IMR-90 (cell line): ENCODE results near the gene PADI1. TPM values are rescaled to one million over a fixed set of nuclear protein-coding genes. Genes with fewer than 3 reads are reported as not detected.

Experiments used
- ATAC-seq: fragments of 200-7000 bp; cut with Tn5 transposase; 2 replicates; pipeline ENCODE4 v1.9.1; 2020; ENCODE audit warnings: low read depth, mild to moderate bottlenecking, moderate library complexity
- BruUV-seq: library from RNA; stranded (reverse); fragments of 400-500 nt; replicated peaks from 2 replicates; lab custom pipeline; 2021; lab: Mats Ljungman, UMichigan
- CTCF ChIA-PET: fragments of 300-600 bp; formaldehyde crosslinking; extraction: SDS; loops from one replicate; lab custom pipeline; 2021; ENCODE audit warnings: antibody characterized with exemption; lab: Yijun Ruan, JAX
- POLR2A ChIA-PET: fragments of 300-600 bp; sonication (Branson Sonifier 250); formaldehyde crosslinking; loops from one replicate; lab custom pipeline; 2022; ENCODE audit warnings: antibody characterized with exemption; ENCODE audit not compliant: unreplicated experiment; lab: Charles Lee
- DNase-seq: peaks from one replicate; pipeline ENCODE4 v3.0.0; 2013
- H2AFZ ChIP-seq: replicated peaks from 2 replicates; pipeline ENCODE3; 2013; ENCODE audit warnings: low read length, mild to moderate bottlenecking; ENCODE audit not compliant: poor library complexity
- H2AK5ac ChIP-seq: 2 replicates; pipeline ENCODE4 v1.6.1; 2013; ENCODE audit warnings: low read depth, low read length, inconsistent platforms
- H2AK9ac ChIP-seq: replicated peaks from 2 replicates; pipeline ENCODE3; 2013; ENCODE audit warnings: mild to moderate bottlenecking, low read depth, low read length, moderate library complexity; ENCODE audit not compliant: poor library complexity
- H2BK120ac ChIP-seq: 2 replicates; pipeline ENCODE4 v1.6.1; 2013; ENCODE audit warnings: low read depth, low read length, inconsistent platforms
- H2BK15ac ChIP-seq: 3 replicates; pipeline ENCODE4 v1.6.1; 2013; ENCODE audit warnings: low read depth, low read length, inconsistent platforms
- H2BK20ac ChIP-seq: 2 replicates; pipeline ENCODE4 v1.6.1; 2013; ENCODE audit warnings: low read depth, mild to moderate bottlenecking, inconsistent platforms, low read length, moderate library complexity
- H2BK5ac ChIP-seq: 2 replicates; pipeline ENCODE4 v1.6.1; 2013; ENCODE audit warnings: mild to moderate bottlenecking, low read depth, low read length, inconsistent platforms; ENCODE audit not compliant: poor library complexity, severe bottlenecking
- H3K14ac ChIP-seq: replicated peaks from 2 replicates; pipeline ENCODE4 v1.6.1; 2013; ENCODE audit warnings: low read depth, low read length, inconsistent platforms
- H3K18ac ChIP-seq: 2 replicates; pipeline ENCODE4 v1.6.1; 2013; ENCODE audit warnings: low read depth, low read length, control low read depth
- H3K23ac ChIP-seq: 2 replicates; pipeline ENCODE4 v1.6.1; 2013; ENCODE audit warnings: low read depth, low read length, inconsistent platforms
- H3K27ac ChIP-seq: 2 replicates; pipeline ENCODE4 v1.5.1; 2013; ENCODE audit warnings: mild to moderate bottlenecking, control low read depth, low read length; ENCODE audit not compliant: insufficient read depth
- H3K27me3 ChIP-seq: 2 replicates; pipeline ENCODE4 v1.6.1; 2013; ENCODE audit warnings: low read length; ENCODE audit not compliant: control insufficient read depth, insufficient read depth
- H3K36me3 ChIP-seq: 2 replicates; pipeline ENCODE4 v1.6.1; 2013; ENCODE audit warnings: low read length, mixed read lengths; ENCODE audit not compliant: control insufficient read depth, insufficient read depth
- H3K4ac ChIP-seq: 2 replicates; pipeline ENCODE4 v1.6.1; 2013; ENCODE audit warnings: low read depth, low read length, inconsistent platforms
- H3K4me1 ChIP-seq: 2 replicates; pipeline ENCODE4 v1.6.1; 2013; ENCODE audit warnings: low read length, mixed read lengths; ENCODE audit not compliant: control insufficient read depth, insufficient read depth
- H3K4me2 ChIP-seq: 2 replicates; pipeline ENCODE4 v1.6.1; 2013; ENCODE audit warnings: low read depth, mild to moderate bottlenecking, control low read depth, low read length, moderate library complexity
- H3K4me3 ChIP-seq: 2 replicates; pipeline ENCODE4 v1.5.1; 2013; ENCODE audit warnings: low read depth, mild to moderate bottlenecking, control low read depth, low read length, moderate library complexity; ENCODE audit not compliant: insufficient read depth
- H3K56ac ChIP-seq: 2 replicates; pipeline ENCODE4 v1.6.1; 2013; ENCODE audit warnings: low read length, inconsistent platforms; ENCODE audit not compliant: insufficient read depth; ENCODE audit errors: extremely low read depth
- H3K79me1 ChIP-seq, 2 experiments: 2 replicates each; pipeline ENCODE4 v1.6.1; 2013; ENCODE audit warnings: low read length in 2 of 2, inconsistent platforms in 1 of 2, low read depth in 1 of 2
- H3K9ac ChIP-seq: 2 replicates; pipeline ENCODE4 v1.6.1; 2013; ENCODE audit warnings: low read depth, low read length, control low read depth
- H3K9me1 ChIP-seq: 2 replicates; pipeline ENCODE4 v1.6.1; 2013; ENCODE audit warnings: low read length, inconsistent platforms; ENCODE audit not compliant: insufficient read depth
- H3K9me3 ChIP-seq: 2 replicates; pipeline ENCODE4 v1.6.1; 2013; ENCODE audit warnings: low read length; ENCODE audit not compliant: control insufficient read depth, insufficient read depth
- H4K20me1 ChIP-seq: 2 replicates; pipeline ENCODE4 v1.6.1; 2013; ENCODE audit warnings: low read length, inconsistent platforms; ENCODE audit not compliant: insufficient read depth
- H4K5ac ChIP-seq: 2 replicates; pipeline ENCODE4 v1.6.1; 2013; ENCODE audit warnings: mild to moderate bottlenecking, low read depth, low read length, control low read depth
- H4K8ac ChIP-seq, 2 experiments: 2 replicates each; pipeline ENCODE4 v1.6.1; 2013; ENCODE audit warnings: low read depth in 2 of 2, low read length in 2 of 2, control low read depth in 1 of 2, inconsistent platforms in 1 of 2
- H4K91ac ChIP-seq: 2 replicates; pipeline ENCODE4 v1.6.1; 2013; ENCODE audit warnings: low read depth, low read length, inconsistent platforms; ENCODE audit not compliant: insufficient read depth
- BHLHE40 ChIP-seq: fragments of 150-350 bp; IDR thresholded peaks from 2 replicates; pipeline ENCODE4 v1.6.1; 2016; ENCODE audit warnings: mild to moderate bottlenecking, low read depth, low read length
- CEBPB ChIP-seq: IDR thresholded peaks from 2 replicates; pipeline ENCODE4 v1.6.1; 2012; ENCODE audit warnings: low read depth, low read length, improper control_type of control experiment
- CHD1 ChIP-seq: IDR thresholded peaks from 2 replicates; pipeline ENCODE4 v1.6.1; 2012; ENCODE audit warnings: low read depth, low read length, improper control_type of control experiment
- FOS ChIP-seq: fragments of 150-350 bp; IDR thresholded peaks from 2 replicates; pipeline ENCODE4 v1.6.1; 2016; ENCODE audit warnings: low read depth, low read length
- MAFK ChIP-seq: IDR thresholded peaks from 2 replicates; pipeline ENCODE4 v1.6.1; 2012; ENCODE audit warnings: low read depth, low read length, improper control_type of control experiment
- MAZ ChIP-seq: IDR thresholded peaks from 2 replicates; pipeline ENCODE4 v1.6.1; 2012; ENCODE audit warnings: low read depth, mild to moderate bottlenecking, low read length, improper control_type of control experiment, moderate library complexity, borderline replicate concordance
- POLR2A ChIP-seq: IDR thresholded peaks from 2 replicates; pipeline ENCODE4 v1.6.1; 2012; ENCODE audit warnings: mild to moderate bottlenecking, low read depth, low read length
- RAD21 ChIP-seq: IDR thresholded peaks from 2 replicates; pipeline ENCODE4 v1.6.1; 2012; ENCODE audit warnings: low read length, improper control_type of control experiment
- RCOR1 ChIP-seq: IDR thresholded peaks from 2 replicates; pipeline ENCODE4 v1.6.1; 2012; ENCODE audit warnings: mild to moderate bottlenecking, low read length, improper control_type of control experiment; ENCODE audit not compliant: insufficient replicate concordance
- RFX5 ChIP-seq: IDR thresholded peaks from 2 replicates; pipeline ENCODE4 v1.8.0; 2012; ENCODE audit warnings: low read depth, mild to moderate bottlenecking, low read length, moderate library complexity
- SMC3 ChIP-seq: fragments of 150-350 bp; IDR thresholded peaks from 2 replicates; pipeline ENCODE4 v1.6.1; 2016; ENCODE audit warnings: low read depth, mild to moderate bottlenecking, antibody characterized with exemption, low read length, moderate library complexity
- WGBS, 2 experiments: methylation state at CpG; one replicate each; pipeline versions ENCODE4 v1.1.5 to v1.1.7; 2013; ENCODE audit warnings: missing lambda C conversion rate in 2 of 2; ENCODE audit not compliant: insufficient read length in 1 of 2; ENCODE audit errors: extremely low coverage in 2 of 2; 5-methylcytosine and 5-hydroxymethylcytosine counted together
- dilution Hi-C: fragments of 300-500 bp; cut with HindIII; formaldehyde crosslinking; loops from one replicate; pipeline ENCODE4 v1.14.3; 2018; ENCODE audit warnings: low sequenced_read_pairs; ENCODE audit not compliant: unreplicated experiment
- in situ Hi-C: fragments of 300-500 bp; cut with MboI; formaldehyde crosslinking; loops from 3 replicates; pipeline ENCODE4 v1.14.3; 2019; ENCODE audit warnings: low sequenced_read_pairs, inconsistent platforms, mixed read lengths
- intact Hi-C: fragments of 100-400 bp; cut with micrococcal nuclease; formaldehyde crosslinking; loops from 2 replicates; pipeline ENCODE4 v1.10.0; 2022
- polyA plus RNA-seq, 3 experiments: library from polyadenylated mRNA; depleted of rRNA; stranded (reverse); fragments of >200 nt; gene quantifications; 2 replicates each; pipeline ENCODE4 v1.2.3, GENCODE V29; 2012; ENCODE audit warnings: low replicate concordance in 1 of 3
- total RNA-seq: library from RNA; depleted of rRNA; stranded (reverse); fragments of >200 nt; gene quantifications from 2 replicates; pipeline ENCODE4 v1.2.3, GENCODE V29; 2012
- TF ChIP-seq, protein P1 (sequence below): fragments of 150-350 bp; IDR thresholded peaks from 2 replicates; pipeline ENCODE4 v1.6.1; 2016; ENCODE audit warnings: low read depth, mild to moderate bottlenecking, low read length, moderate library complexity, borderline replicate concordance
- TF ChIP-seq, protein P2 (sequence below): fragments of 150-350 bp; IDR thresholded peaks from 2 replicates; pipeline ENCODE4 v1.6.1; 2017; ENCODE audit warnings: mild to moderate bottlenecking, antibody characterized with exemption, low read length, low read depth
- TF ChIP-seq, protein P3 (sequence below): conservative IDR thresholded peaks from 2 replicates; pipeline ENCODE4 v1.5.1; 2012; ENCODE audit warnings: mild to moderate bottlenecking, low read depth, low read length, improper control_type of control experiment

The PADI1 gene
- total and polyA plus RNA-seq, 2 of the 4 experiments (the other 2 are of a cell fraction), result 0.17 TPM; not detected in 1

DNA sequence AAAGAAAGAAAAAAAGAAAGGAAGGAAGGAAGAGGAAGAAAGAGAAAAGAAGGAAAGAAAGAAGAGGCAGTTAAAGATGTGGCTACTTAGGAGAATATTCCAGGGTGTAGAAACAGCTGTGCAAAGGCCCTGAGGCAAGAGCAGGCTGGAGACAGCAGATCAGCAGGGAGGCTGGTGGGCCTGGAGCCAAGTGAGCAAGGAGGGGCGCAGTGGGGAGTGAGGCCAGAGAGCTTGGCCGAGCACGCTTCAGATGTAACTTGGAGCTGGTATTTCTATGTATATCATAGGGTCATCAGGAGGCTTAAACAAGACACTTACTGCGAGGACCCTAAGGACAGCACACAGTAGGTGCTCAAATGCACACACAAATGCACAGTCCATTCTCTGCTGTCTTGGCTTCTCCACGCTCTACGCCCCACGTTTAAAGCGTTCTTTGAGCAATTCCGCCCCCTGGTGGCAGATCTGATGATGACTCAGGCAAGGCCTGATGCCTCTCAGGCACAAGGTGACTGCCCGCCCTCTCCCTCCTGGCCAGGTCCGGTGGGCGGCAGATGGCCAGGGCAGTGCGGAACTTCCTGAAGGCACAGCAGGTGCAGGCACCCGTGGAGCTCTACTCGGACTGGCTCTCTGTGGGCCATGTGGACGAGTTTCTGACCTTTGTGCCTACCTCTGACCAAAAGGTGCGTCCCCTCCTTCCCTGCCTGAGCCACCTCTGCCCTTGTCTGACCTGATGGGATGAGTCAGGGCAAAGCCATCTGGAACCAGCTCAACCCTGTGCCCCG is 32.0 kb downstream of the PADI1 start:
- H3K9ac ChIP-seq, result no peak overlapping the region
- no peak overlapping the region for H4K8ac ChIP-seq
- peak; percentile 65 for ATAC-seq
- H4K91ac ChIP-seq, result peak overlapping the region; percentile 72
- H3K4ac ChIP-seq, result peak overlapping the region; percentile 13
- H3K18ac ChIP-seq, result no peak overlapping the region
- H3K27ac ChIP-seq, result no peak overlapping the region
- ChIA-PET POLR2A (no interaction called here), CTCF (interaction anchor here (0.6 to 2.5 kb wide), 10 partner anchors 9 to 1670 kb away, joined by 3 to 19 read pairs (median 3); partner anchors contain the start of gene PADI2)
- peaks cover 13% of the 10 kb centered on the region for H3K4me1 ChIP-seq
- H2AK5ac ChIP-seq, result peak overlapping the region; percentile 82
- peak overlapping the region; percentile 64 for H2AFZ ChIP-seq
- H3K14ac ChIP-seq, result no peak overlapping the region
- peak overlapping the region; percentile 49 for H2BK20ac ChIP-seq
- H3K4me2 ChIP-seq, result no peak overlapping the region
- 0 out of 2 replicates have a peak, but pooled peaks cover 6% of the 10 kb centered on the region for H4K20me1 ChIP-seq
- no peaks in the 10 kb centered on the region for H3K9me3 ChIP-seq
- peak; percentile 75 for DNase-seq
- no peak overlapping the region for H3K23ac ChIP-seq
- intact Hi-C loops (loop anchor here (1.0 to 5.0 kb wide), 3 partner anchors 112 to 178 kb away; no protein-coding TSS in a partner anchor), in situ Hi-C loops (loop anchor here (5.0 kb wide), 1 partner anchor 110 kb away; no protein-coding TSS in a partner anchor), dilution Hi-C loops (no loop called here)
- H2BK15ac ChIP-seq, result peak overlapping the region; percentile 4; the same call in 1 of the 3 replicates
- H2BK5ac ChIP-seq, result no peak overlapping the region
- H3K79me1 ChIP-seq, result no peaks in the 10 kb centered on the region
- WGBS, 2 experiments, result 60% methylated on average over 2 of the region's 18 CpGs; no CpG with 5 or more reads in 1 of the 2 experiments
- H3K4me3 ChIP-seq, result no peak overlapping the region
- no peaks in the 10 kb centered on the region for H3K36me3 ChIP-seq
- H2AK9ac ChIP-seq, result no peak overlapping the region
- H3K27me3 ChIP-seq, result peaks cover 18% of the 10 kb centered on the region
- H2BK120ac ChIP-seq, result peak overlapping the region; percentile 57
- no peak overlapping the region for H3K56ac ChIP-seq
- TF ChIP-seq, protein P1, sequence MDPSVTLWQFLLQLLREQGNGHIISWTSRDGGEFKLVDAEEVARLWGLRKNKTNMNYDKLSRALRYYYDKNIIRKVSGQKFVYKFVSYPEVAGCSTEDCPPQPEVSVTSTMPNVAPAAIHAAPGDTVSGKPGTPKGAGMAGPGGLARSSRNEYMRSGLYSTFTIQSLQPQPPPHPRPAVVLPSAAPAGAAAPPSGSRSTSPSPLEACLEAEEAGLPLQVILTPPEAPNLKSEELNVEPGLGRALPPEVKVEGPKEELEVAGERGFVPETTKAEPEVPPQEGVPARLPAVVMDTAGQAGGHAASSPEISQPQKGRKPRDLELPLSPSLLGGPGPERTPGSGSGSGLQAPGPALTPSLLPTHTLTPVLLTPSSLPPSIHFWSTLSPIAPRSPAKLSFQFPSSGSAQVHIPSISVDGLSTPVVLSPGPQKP, result no peak
- TF ChIP-seq SMC3 (peak; percentile 99), POLR2A (peak; percentile 58; the same call in 1 of the 2 replicates), CEBPB (no peak), FOS (no peak), MAZ (peak; percentile 44; the same call in 1 of the 2 replicates), RAD21 (peak; percentile 97), BHLHE40 (no peak), CHD1 (no peak), RCOR1 (no peak), MAFK (no peak), RFX5 (no peak)
- TF ChIP-seq, protein P2, sequence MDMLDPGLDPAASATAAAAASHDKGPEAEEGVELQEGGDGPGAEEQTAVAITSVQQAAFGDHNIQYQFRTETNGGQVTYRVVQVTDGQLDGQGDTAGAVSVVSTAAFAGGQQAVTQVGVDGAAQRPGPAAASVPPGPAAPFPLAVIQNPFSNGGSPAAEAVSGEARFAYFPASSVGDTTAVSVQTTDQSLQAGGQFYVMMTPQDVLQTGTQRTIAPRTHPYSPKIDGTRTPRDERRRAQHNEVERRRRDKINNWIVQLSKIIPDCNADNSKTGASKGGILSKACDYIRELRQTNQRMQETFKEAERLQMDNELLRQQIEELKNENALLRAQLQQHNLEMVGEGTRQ, result no peak
- TF ChIP-seq, protein P3, sequence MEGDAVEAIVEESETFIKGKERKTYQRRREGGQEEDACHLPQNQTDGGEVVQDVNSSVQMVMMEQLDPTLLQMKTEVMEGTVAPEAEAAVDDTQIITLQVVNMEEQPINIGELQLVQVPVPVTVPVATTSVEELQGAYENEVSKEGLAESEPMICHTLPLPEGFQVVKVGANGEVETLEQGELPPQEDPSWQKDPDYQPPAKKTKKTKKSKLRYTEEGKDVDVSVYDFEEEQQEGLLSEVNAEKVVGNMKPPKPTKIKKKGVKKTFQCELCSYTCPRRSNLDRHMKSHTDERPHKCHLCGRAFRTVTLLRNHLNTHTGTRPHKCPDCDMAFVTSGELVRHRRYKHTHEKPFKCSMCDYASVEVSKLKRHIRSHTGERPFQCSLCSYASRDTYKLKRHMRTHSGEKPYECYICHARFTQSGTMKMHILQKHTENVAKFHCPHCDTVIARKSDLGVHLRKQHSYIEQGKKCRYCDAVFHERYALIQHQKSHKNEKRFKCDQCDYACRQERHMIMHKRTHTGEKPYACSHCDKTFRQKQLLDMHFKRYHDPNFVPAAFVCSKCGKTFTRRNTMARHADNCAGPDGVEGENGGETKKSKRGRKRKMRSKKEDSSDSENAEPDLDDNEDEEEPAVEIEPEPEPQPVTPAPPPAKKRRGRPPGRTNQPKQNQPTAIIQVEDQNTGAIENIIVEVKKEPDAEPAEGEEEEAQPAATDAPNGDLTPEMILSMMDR, result peak; percentile 90
- peaks cover 9% of the 10 kb centered on the region for H3K9me1 ChIP-seq
- BruUV-seq, result no TSS peak
- H4K5ac ChIP-seq, result no peak overlapping the region
